ENCODE measurements around the gene LARP1B. TPM values are rescaled to one million over a fixed set of nuclear protein-coding genes. Genes with fewer than 3 reads are reported as not detected.

The LARP1B gene
- total and polyA plus RNA-seq, 2 of the 8 experiments (the other 6 are each of a cell fraction or from before 2014, with no cell fraction given) = 10.6 to 47.0 TPM

GRCh38 chr4:128227991-128228571 is 167.0 kb downstream of the LARP1B start:
- WGBS, 2 experiments (ENCODE audit: extremely low coverage in 1 of 2, insufficient coverage in 1 of 2, insufficient read length in 1 of 2, insufficient replicate concordance in 2 of 2, low coverage in 1 of 2, low lambda C conversion rate in 2 of 2, missing lambda C conversion rate in 1 of 2) = 81% methylated on average over 2 of the region's 2 CpGs; no CpG with 5 or more reads in 1 of the 2 experiments
- Histone ChIP-seq H3K4me2 (ENCODE audit: insufficient read depth in 1 of 2, low read depth in 2 of 2, low read length in 2 of 2) (no peak overlapping the region), H4K5ac (ENCODE audit: insufficient read length, low read depth, low read length) (no peak overlapping the region), H2BK15ac (ENCODE audit: low read length) (no peak overlapping the region), H3K14ac (ENCODE audit: insufficient read length) (no peak overlapping the region), H3K18ac (ENCODE audit: extremely low read depth, low read length) (no peak overlapping the region), H3K9ac (replicated peaks in 1 of 4; ENCODE audit: extremely low read depth in 1 of 4, low read depth in 3 of 4, low read length in 3 of 4) (no peak overlapping the region), H2BK5ac (ENCODE audit: low read depth, low read length) (no peak overlapping the region), H3K4ac (replicated peaks; ENCODE audit: insufficient read length, low read depth, low read length) (no peak overlapping the region), H4K91ac (replicated peaks; ENCODE audit: insufficient read length, low read length) (no peak overlapping the region), H3K36me3 (ENCODE audit: control insufficient read depth in 2 of 4, insufficient read depth in 4 of 4, low read length in 3 of 4) (no peaks in the 10 kb centered on the region), H2BK120ac (replicated peaks; ENCODE audit: low read depth, low read length) (no peak overlapping the region), H3K4me3 (ENCODE audit: extremely low read depth in 1 of 4, insufficient read depth in 2 of 4, low read depth in 3 of 4, low read length in 4 of 4) (no peak overlapping the region), H2BK12ac (ENCODE audit: low read depth, low read length) (no peak overlapping the region), H2BK20ac (ENCODE audit: low read length) (no peak overlapping the region), H3K4me1 (replicated peaks in 1 of 4; ENCODE audit: control insufficient read depth in 3 of 4, insufficient read depth in 4 of 4, low read length in 3 of 4) (no peaks in the 10 kb centered on the region), H3K27me3 (replicated peaks in 1 of 4; ENCODE audit: control insufficient read depth in 3 of 4, extremely low read depth in 1 of 4, insufficient read depth in 3 of 4, low read length in 3 of 4) (no peaks in the 10 kb centered on the region), H3K56ac (replicated peaks; ENCODE audit: insufficient read length, low read depth, low read length) (no peak overlapping the region), H2AK5ac (ENCODE audit: low read depth, low read length) (no peak overlapping the region), H3K27ac (ENCODE audit: low read depth, low read length) (no peak overlapping the region), H4K8ac (ENCODE audit: extremely low read depth, insufficient read depth, low read length) (no peak overlapping the region), H3K79me2 (ENCODE audit: control insufficient read depth in 1 of 2, insufficient read depth in 2 of 2, low read length in 2 of 2) (no peaks in the 10 kb centered on the region), H3K79me1 (ENCODE audit: low read depth, low read length) (no peaks in the 10 kb centered on the region), H3K9me3 (ENCODE audit: insufficient read depth in 2 of 2, low read depth in 1 of 2, low read length in 1 of 2) (no peaks in the 10 kb centered on the region), H4K20me1 (replicated peaks in 1 of 2; ENCODE audit: control insufficient read depth in 1 of 2, insufficient read depth in 2 of 2, low read length in 2 of 2) (no peaks in the 10 kb centered on the region), H3K23me2 (ENCODE audit: low read depth, low read length) (no peaks in the 10 kb centered on the region), H2AFZ (ENCODE audit: low read length) (no peak overlapping the region), H3K23ac (ENCODE audit: insufficient read length) (no peak overlapping the region)
- FAIRE-seq (no peak), DNase-seq (ENCODE audit: low read depth in 1 of 2, low spot score in 2 of 2) (no peak)
- ChIA-PET POLR2A (ENCODE audit: partially characterized antibody) (no interaction called here), CTCF (ENCODE audit: partially characterized antibody) (no interaction called here)
- TF ChIP-seq RAD21 (IDR thresholded peaks at IDR 0.05 in 1 of 2, conservative IDR thresholded peaks at IDR 0.05 in 1 of 2; ENCODE audit: low read depth in 2 of 2, low read length in 2 of 2) = no peak
- TF ChIP-seq SUZ12 (IDR thresholded peaks at IDR 0.05; ENCODE audit: low read length) = no peak
- no peak for TF ChIP-seq SIX5 (IDR thresholded peaks at IDR 0.05; ENCODE audit: low read depth, low read length)
- no peak for TF ChIP-seq SRF (IDR thresholded peaks at IDR 0.05; ENCODE audit: low read depth, low read length)
- TF ChIP-seq MAFK (IDR thresholded peaks at IDR 0.05; ENCODE audit: low read depth, low read length) = no peak
- TF ChIP-seq BRCA1 (IDR thresholded peaks at IDR 0.05; ENCODE audit: low read depth, low read length) = no peak
- TF ChIP-seq CREB1 (IDR thresholded peaks at IDR 0.05) = no peak
- TF ChIP-seq GTF2F1 (IDR thresholded peaks at IDR 0.05; ENCODE audit: borderline replicate concordance, low read depth, low read length) = no peak
- TF ChIP-seq USF2 (IDR thresholded peaks at IDR 0.05; ENCODE audit: low read length) = no peak
- TF ChIP-seq PHF8 (conservative IDR thresholded peaks at IDR 0.05; ENCODE audit: low read depth, low read length) = no peak
- no peak for TF ChIP-seq SAP30 (IDR thresholded peaks at IDR 0.05; ENCODE audit: insufficient read depth, insufficient replicate concordance, low read length)

Measured in H1 (cell line).